ENCODE measurements around the gene ZNF708. TPM values are rescaled to one million over a fixed set of nuclear protein-coding genes. Genes with fewer than 3 reads are reported as not detected.
A peak's percentile ranks its signal among the peaks of the same experiment; 100 is the strongest.

ZNF708 gene
- total and polyA plus RNA-seq, 9 of the 15 experiments (the other 6 are each of a cell fraction or from before 2014, with no cell fraction given), result 2.9 to 11.9 (median 6.7) TPM

DNA sequence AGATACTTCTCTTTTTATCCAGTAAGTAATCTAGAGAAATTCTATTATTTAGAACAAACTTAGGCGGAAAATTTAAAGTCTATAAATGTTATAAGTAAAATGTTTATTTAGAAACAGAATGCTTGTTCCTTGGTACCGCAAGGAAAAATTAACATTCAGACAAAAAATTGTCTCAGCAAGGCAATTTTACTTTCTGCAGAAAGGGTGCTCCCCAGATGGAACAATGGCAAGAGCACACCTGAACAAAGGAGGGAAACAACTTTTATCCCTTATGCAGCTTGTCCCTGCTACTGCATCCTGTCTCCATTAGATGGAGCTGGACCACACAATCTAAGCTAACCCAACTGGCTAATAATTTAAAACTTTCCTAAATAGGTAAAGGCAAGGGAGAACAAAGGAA, 6.5 kb upstream of the ZNF708 start:
- ATAC-seq, result no peak
- peaks cover 6% of the 10 kb centered on the region for H3K9me3 ChIP-seq (replicated peaks; ENCODE audit: control insufficient read depth, insufficient read depth, low read depth, low read length)
- H3K27me3 ChIP-seq (ENCODE audit: control insufficient read depth in 2 of 2, insufficient read depth in 2 of 2, low read length in 2 of 2), result no peaks in the 10 kb centered on the region
- H4K20me1 ChIP-seq (replicated peaks; ENCODE audit: control insufficient read depth, insufficient read depth, low read length), result no peaks in the 10 kb centered on the region
- no peaks in the 10 kb centered on the region for H3K79me2 ChIP-seq (ENCODE audit: control insufficient read depth, insufficient read depth, low read length)
- H3K4me2 ChIP-seq (ENCODE audit: insufficient read depth, low read length), result no peak overlapping the region
- no TSS peak for BruUV-seq (replicated peaks)
- no peaks in the 10 kb centered on the region for H3K4me1 ChIP-seq (replicated peaks in 1 of 2; ENCODE audit: control insufficient read depth in 2 of 2, insufficient read depth in 2 of 2, low read length in 2 of 2)
- intact Hi-C loops (cut with micrococcal nuclease) (no loop called here), in situ Hi-C loops (cut with MboI) (no loop called here)
- H2AFZ ChIP-seq (ENCODE audit: low read depth, low read length), result no peak overlapping the region
- no peak overlapping the region for H3K4me3 ChIP-seq
- DNase-seq (ENCODE audit: extremely low read depth in 1 of 4, low spot score in 3 of 4), result no peak
- H3K9me1 ChIP-seq (ENCODE audit: control insufficient read depth, insufficient read depth, low read length), result no peaks in the 10 kb centered on the region
- 22% methylated on average over 2 of the region's 2 CpGs for WGBS (ENCODE audit: insufficient coverage, low coverage, missing lambda C conversion rate)
- no peak overlapping the region for H3K9ac ChIP-seq (ENCODE audit: insufficient read depth in 1 of 2, low read depth in 2 of 2, low read length in 2 of 2)
- TF ChIP-seq ZNF561 (CRISPR knock-in tag; conservative IDR thresholded peaks at IDR 0.05) (peak; percentile 85), CBX5 (IDR thresholded peaks at IDR 0.05; ENCODE audit: borderline replicate concordance, low read depth) (peak; percentile 97), TRIM24 (IDR thresholded peaks at IDR 0.05) (peak in 1 of 2 experiments; percentile 58; a peak in 1 of 4 replicates), ZEB2 (IDR thresholded peaks at IDR 0.05) (peak; percentile 64), CBX3 (IDR thresholded peaks at IDR 0.05; ENCODE audit: borderline replicate concordance in 1 of 2, low read length in 2 of 2) (peak in 1 of 2 experiments; percentile 97; a peak in 2 of 3 replicates), ARNT (IDR thresholded peaks at IDR 0.05) (0 out of 4 replicates have a peak, but pooled peaks of 1 of the 2 experiments have one; percentile 39), CBX1 (IDR thresholded peaks at IDR 0.05; ENCODE audit: low read depth) (0 out of 2 replicates have a peak, but pooled peaks have one; percentile 42), CC2D1A (IDR thresholded peaks at IDR 0.05) (no peak), TRIM28 (IDR thresholded peaks at IDR 0.05) (peak; percentile 92)
- TF ChIP-seq, protein P1, sequence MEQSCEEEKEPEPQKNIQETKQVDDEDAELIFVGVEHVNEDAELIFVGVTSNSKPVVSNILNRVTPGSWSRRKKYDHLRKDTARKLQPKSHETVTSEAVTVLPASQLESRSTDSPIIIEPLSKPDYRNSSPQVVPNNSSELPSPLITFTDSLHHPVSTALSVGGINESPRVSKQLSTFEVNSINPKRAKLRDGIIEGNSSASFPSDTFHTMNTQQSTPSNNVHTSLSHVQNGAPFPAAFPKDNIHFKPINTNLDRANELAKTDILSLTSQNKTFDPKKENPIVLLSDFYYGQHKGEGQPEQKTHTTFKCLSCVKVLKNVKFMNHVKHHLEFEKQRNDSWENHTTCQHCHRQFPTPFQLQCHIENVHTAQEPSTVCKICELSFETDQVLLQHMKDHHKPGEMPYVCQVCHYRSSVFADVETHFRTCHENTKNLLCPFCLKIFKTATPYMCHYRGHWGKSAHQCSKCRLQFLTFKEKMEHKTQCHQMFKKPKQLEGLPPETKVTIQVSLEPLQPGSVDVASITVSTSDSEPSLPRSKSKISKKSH (CRISPR knock-in tag; IDR thresholded peaks at IDR 0.05), result 0 out of 2 replicates have a peak, but pooled peaks have one; percentile 20
- TF ChIP-seq, protein P2, sequence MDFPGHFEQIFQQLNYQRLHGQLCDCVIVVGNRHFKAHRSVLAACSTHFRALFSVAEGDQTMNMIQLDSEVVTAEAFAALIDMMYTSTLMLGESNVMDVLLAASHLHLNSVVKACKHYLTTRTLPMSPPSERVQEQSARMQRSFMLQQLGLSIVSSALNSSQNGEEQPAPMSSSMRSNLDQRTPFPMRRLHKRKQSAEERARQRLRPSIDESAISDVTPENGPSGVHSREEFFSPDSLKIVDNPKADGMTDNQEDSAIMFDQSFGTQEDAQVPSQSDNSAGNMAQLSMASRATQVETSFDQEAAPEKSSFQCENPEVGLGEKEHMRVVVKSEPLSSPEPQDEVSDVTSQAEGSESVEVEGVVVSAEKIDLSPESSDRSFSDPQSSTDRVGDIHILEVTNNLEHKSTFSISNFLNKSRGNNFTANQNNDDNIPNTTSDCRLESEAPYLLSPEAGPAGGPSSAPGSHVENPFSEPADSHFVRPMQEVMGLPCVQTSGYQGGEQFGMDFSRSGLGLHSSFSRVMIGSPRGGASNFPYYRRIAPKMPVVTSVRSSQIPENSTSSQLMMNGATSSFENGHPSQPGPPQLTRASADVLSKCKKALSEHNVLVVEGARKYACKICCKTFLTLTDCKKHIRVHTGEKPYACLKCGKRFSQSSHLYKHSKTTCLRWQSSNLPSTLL (IDR thresholded peaks at IDR 0.05), result no peak
- TF ChIP-seq, protein P3, sequence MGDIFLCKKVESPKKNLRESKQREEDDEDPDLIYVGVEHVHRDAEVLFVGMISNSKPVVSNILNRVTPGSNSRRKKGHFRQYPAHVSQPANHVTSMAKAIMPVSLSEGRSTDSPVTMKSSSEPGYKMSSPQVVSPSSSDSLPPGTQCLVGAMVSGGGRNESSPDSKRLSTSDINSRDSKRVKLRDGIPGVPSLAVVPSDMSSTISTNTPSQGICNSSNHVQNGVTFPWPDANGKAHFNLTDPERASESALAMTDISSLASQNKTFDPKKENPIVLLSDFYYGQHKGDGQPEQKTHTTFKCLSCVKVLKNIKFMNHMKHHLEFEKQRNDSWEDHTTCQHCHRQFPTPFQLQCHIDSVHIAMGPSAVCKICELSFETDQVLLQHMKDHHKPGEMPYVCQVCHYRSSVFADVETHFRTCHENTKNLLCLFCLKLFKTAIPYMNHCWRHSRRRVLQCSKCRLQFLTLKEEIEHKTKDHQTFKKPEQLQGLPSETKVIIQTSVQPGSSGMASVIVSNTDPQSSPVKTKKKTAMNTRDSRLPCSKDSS (IDR thresholded peaks at IDR 0.05; ENCODE audit: low read depth, partially characterized antibody), result peak; percentile 93
- TF ChIP-seq, protein P4, sequence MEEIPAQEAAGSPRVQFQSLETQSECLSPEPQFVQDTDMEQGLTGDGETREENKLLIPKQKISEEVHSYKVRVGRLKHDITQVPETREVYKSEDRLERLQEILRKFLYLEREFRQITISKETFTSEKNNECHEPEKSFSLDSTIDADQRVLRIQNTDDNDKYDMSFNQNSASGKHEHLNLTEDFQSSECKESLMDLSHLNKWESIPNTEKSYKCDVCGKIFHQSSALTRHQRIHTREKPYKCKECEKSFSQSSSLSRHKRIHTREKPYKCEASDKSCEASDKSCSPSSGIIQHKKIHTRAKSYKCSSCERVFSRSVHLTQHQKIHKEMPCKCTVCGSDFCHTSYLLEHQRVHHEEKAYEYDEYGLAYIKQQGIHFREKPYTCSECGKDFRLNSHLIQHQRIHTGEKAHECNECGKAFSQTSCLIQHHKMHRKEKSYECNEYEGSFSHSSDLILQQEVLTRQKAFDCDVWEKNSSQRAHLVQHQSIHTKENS (CRISPR knock-in tag; IDR thresholded peaks at IDR 0.05), result no peak
- TF ChIP-seq, protein P5, sequence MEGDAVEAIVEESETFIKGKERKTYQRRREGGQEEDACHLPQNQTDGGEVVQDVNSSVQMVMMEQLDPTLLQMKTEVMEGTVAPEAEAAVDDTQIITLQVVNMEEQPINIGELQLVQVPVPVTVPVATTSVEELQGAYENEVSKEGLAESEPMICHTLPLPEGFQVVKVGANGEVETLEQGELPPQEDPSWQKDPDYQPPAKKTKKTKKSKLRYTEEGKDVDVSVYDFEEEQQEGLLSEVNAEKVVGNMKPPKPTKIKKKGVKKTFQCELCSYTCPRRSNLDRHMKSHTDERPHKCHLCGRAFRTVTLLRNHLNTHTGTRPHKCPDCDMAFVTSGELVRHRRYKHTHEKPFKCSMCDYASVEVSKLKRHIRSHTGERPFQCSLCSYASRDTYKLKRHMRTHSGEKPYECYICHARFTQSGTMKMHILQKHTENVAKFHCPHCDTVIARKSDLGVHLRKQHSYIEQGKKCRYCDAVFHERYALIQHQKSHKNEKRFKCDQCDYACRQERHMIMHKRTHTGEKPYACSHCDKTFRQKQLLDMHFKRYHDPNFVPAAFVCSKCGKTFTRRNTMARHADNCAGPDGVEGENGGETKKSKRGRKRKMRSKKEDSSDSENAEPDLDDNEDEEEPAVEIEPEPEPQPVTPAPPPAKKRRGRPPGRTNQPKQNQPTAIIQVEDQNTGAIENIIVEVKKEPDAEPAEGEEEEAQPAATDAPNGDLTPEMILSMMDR (IDR thresholded peaks at IDR 0.05 in 2 of 3, conservative IDR thresholded peaks at IDR 0.05 in 1 of 3; ENCODE audit: insufficient read depth in 2 of 3, low read depth in 1 of 3, low read length in 3 of 3), result peak in 1 of 3 experiments; percentile 12; a peak in 1 of 6 replicates
- CTCF ChIA-PET (ENCODE audit: low intra/inter-chr PET ratio), result no interaction called here
- no peak for FAIRE-seq
- no peaks in the 10 kb centered on the region for H3K36me3 ChIP-seq (ENCODE audit: control insufficient read depth, insufficient read depth, low read length)
- POLR2A ChIA-PET, result no interaction called here
- H3K27ac ChIP-seq (ENCODE audit: extremely low read depth, low read depth, low read length), result no peak overlapping the region

Data from K562 (cell line).